HG03442 (cell line): ENCODE results near the gene EXTL1.

ENCODE experiments used
- ATAC-seq: cut with Tn5 transposase; IDR thresholded peaks from one replicate; pipeline ENCODE4 v1.9.1; 2021; ENCODE audit warnings: mild to moderate bottlenecking, moderate library complexity; ENCODE audit not compliant: unreplicated experiment

Gene EXTL1

DNA sequence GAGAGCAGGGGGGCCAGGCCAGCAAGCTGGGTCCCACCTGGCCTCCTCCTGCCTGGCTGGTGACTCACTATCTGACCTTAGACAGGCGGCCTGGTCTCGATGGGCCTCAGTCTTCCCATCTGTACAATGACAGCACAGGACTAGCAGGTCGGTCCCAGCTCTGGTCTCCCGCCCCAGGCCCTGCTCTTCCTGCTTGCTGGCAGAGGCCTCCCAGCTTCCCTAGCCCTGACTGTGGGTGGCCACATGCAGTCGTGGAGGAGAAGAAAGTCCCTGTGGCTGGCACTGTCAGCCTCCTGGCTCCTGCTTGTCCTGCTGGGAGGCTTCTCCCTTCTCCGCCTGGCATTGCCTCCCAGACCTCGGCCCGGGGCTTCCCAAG, 817 bp downstream of the EXTL1 start:
- ATAC-seq, result no peak

GRCh38 chr1:26023009-26023408, 1.4 kb downstream of the EXTL1 start:
- ATAC-seq, result no peak

GRCh38 chr1:26023826-26024225, 2.3 kb downstream of the EXTL1 start:
- no peak for ATAC-seq

DNA sequence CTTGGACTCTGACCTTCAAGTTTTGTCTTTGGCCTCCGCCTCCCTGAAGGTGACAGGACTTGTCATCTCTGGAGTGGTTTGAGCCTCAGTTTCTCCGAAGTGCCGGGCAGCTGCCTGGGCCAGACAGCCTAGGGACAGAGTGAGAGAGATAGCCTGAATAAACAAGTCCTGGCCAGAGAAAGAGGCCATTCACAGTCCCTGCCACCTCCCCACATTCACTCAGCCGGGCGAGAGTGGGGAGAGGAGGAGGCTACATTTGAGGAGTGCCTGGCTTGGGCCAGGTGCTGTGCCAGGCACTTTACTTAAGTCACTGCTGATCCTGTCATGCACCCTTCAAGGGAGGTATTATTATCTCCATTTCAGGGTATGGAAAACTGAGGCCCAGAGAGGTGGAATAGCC, 3.5 kb downstream of the EXTL1 start:
- no peak for ATAC-seq

DNA sequence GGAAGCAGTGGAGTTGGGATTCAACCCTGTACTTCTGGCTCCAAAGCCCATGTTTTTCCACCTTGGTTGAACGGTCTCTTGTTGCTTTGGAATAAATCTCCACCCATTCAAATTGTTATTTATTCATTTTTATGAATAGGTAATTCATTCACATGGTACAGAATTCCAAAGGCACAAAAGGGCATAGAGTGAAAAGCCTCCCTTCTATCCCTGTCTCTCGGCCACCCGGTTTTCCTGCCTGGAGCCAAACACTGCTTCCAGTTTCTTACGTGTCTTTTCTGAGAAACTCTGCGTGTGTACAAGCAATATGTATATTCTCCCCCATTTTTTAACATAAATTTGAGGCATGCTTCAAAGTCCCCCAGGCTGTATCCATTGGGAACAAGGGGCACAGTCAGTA, 3.9 kb downstream of the EXTL1 start:
- no peak for ATAC-seq

GRCh38 chr1:26027716-26028489, 6.3 kb downstream of the EXTL1 start:
- ATAC-seq, result no peak

DNA sequence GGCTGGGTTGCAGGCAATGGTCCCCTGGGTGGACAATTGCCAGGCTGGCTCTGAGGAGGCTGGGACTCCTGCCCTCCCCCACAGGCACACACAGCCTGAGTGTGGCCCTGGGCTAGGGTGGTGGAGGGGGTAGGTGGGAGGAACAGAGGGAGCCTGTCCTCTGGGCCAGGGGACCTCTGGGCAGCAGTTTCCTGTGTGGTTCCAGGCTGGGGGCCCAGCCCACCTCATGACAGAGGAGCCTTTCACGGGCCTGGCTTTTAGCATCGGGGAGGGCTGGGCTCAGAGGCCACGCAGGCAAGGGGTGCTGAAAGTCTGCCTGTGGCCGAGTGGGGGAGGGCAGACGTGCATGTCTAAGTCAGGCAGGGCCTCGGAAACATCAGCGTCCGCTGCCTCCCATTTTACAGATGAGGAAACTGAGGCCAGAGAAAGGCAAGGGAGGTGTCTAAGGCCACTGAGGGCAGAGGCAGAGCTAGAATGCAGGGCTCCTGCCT, 7.0 kb downstream of the EXTL1 start:
- no peak for ATAC-seq

GRCh38 chr1:26029054-26029863, 7.7 kb downstream of the EXTL1 start:
- ATAC-seq, result no peak

DNA sequence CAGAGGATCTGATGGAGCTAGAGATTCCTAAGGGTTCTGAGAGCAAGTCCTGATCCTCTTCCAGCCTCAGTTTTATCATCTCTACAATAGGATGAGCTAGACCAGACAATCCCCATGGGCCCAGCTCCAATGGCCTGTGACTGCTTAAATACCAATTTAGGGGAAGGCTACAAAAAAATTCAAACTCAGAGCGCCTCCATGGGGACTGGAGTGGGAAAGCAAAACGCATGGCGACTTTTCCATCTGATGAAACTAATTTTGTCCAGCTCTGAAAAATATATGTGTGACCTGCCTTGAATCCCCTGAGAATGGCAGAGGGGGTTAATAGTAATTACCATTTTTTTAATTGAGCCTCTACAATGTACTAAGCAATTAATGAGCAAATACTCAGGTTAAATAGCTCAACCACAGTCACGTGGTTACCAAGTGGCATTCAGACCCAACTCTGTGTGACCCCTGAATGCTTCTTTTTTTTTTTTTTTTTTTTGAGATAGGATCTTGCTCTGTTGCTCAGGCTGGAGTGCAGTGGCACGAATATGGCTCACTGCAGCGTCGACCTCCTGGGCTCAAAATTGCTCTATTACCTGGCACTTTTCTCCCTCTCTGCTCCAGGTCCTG, 8.4 kb downstream of the EXTL1 start:
- ATAC-seq, result no peak

DNA sequence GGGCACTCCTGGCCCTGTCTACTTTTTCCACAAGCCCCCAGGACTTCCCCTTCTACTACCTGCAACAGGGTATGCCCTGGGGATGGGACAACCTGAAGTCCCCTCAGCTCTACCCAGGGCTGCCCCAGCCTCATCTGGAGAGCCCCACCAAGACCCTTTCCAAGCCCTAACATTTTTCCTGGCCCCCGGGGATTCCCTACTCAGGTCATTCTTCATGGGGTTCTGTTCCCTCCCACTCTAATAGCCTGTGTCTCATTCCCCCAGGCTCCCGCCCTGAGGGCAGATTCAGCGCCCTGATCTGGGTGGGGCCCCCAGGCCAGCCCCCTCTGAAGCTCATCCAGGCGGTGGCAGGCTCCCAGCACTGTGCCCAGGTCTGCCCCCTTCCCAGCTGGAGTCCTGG, 9.6 kb downstream of the EXTL1 start:
- ATAC-seq, result no peak

- ATAC-seq, result no peak
These were observed 10.1 kb downstream of the EXTL1 start for GRCh38 chr1:26031611-26032220.

- ATAC-seq, result no peak
These were observed 11.2 kb downstream of the EXTL1 start for GRCh38 chr1:26032656-26033357.

DNA sequence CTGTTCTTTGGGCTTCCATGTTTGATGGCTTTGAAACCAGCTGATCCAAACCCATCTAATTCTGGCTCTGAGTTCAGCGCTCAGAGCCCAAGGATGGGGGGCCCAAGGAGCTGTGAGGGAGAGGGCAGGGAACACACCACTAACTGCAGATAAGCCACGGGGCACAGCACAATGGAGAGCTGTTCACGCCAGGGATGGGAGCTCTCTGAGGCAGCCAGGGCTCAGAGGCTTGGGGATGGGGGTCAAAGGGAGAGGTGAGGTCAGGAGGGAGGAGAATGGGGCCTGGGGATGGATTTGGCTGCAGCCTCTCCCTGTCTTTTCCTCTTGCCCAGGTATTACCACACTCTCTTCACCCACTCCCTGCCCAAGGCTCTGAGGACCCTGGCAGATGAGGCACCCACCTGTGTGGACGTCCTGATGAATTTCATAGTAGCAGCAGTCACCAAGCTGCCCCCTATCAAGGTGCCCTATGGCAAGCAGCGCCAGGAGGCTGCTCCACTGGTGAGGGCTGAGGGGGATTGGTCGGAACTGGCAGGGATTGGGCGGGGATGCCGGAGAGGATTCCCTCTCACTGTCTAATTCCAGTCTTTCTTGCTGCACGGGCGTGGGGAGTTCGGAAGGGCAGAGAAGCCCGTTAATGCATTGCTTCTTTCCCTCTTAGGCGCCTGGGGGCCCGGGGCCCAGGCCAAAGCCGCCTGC, 13.1 kb downstream of the EXTL1 start:
- no peak for ATAC-seq

DNA sequence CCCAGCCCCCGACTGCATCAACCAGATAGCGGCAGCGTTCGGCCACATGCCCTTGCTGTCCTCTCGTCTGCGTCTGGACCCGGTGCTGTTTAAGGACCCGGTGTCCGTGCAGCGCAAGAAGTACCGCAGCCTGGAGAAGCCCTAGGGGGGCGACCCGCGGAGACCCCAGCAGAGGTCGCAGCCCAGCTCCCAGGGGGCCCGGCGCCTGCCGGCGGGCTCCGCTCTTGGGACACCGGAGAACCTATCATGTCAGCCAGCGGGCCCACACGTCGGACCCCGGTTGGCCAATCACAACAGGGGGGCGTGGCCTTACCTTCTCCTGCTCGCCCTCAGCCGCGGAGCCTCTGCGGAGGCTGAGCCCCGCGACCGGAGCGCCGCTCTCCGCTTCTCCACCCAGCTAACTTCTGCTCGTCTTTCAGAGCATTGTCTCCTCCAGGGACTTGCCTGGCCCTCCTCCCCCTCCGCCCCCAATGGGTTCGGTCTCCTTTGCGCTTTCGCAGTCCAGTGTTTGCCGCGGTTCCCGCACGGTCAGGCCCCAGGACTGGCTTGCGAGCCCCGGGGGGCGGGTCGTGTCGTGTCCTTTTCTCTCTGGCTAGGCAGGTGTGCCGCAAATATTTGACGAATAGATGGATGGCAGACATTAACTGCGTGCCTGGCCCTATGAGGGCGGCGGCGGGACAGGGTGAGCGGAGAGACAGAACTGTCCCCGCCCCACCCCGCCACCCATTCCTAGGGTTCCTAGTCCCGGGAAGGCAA, 13.8 kb downstream of the EXTL1 start:
- ATAC-seq, result peak; percentile 86

- ATAC-seq, result peak; percentile 41
These were observed 14.6 kb downstream of the EXTL1 start for GRCh38 chr1:26035959-26036755.

- ATAC-seq, result no peak
These were observed 15.2 kb downstream of the EXTL1 start for GRCh38 chr1:26036756-26037281.

- ATAC-seq, result no peak
These were observed 16.3 kb downstream of the EXTL1 start for GRCh38 chr1:26037904-26038303.

DNA sequence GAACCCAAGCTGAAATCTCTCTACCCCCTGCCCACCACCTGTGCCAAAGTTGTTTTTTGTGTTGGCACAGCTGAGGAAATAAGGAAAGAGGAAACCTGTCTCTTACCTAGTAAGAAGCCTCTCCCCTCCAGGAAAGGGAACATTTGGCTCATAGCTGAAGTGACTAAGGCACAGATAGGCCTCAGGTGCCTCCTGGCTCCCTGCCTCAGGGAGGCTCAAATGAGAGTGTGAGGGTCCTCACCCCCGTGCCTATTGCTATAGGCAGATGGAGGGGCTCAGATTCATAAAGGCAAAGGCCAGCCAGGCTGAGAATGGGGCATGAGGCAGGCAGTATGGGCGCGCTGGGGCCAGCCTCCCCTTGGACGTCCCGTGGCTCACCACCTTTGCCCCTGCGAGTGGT, 16.9 kb downstream of the EXTL1 start:
- ATAC-seq, result no peak
